Measurements from ENCODE around the gene TCAIM. TPM values are rescaled to one million over a fixed set of nuclear protein-coding genes. Genes with fewer than 3 reads are reported as not detected.

TCAIM gene
- total RNA-seq, 1 experiment from 2014 or later: 23.8 TPM

DNA sequence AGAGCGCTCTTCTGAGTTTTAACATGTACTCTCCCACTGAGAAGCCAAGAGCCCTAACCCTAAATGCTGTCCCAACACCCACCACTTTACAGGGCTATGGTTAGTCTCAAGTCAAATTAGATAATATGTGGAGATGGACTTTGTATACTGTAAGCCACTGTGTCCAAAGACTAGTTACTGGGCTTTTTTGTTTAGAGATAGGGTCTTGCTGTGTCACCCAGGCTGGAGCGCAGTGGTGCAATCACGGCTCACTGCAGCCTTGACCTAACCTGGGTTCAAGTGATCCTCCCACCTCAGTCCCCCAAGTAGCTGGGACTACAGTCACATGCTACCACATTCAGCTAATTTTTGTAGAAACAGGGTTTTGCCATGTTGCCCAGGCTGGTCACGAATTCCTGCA is 115.7 kb downstream of the TCAIM start:
- no CpG with 5 or more reads among the region's 4 CpGs for WGBS (ENCODE audit: extremely low coverage, insufficient read length, low lambda C conversion rate)

More for the DNA sequence above, 115.7 kb downstream of the TCAIM start:
- Mint-ChIP-seq H3K9me3 (no peaks in the 10 kb centered on the region), H3K27ac (no peak overlapping the region), H3K4me3 (no peak overlapping the region), H3K4me1 (no peaks in the 10 kb centered on the region), H3K27me3 (ENCODE audit: low read depth) (no peaks in the 10 kb centered on the region), H3K36me3 (ENCODE audit: insufficient read depth in 1 of 3, low read depth in 3 of 3) (peaks cover 35 to 69% (median 66%) of the 10 kb centered on the region in 3 experiments; a peak in 6 of 7 replicates)
- Histone ChIP-seq H2BK15ac (ENCODE audit: low read depth, low read length) (no peak overlapping the region), H3K4ac (ENCODE audit: low read depth, low read length) (no peak overlapping the region), H3K9me3 (ENCODE audit: control insufficient read depth, low read depth, low read length) (no peaks in the 10 kb centered on the region), H4K8ac (replicated peaks; ENCODE audit: insufficient read length, low read depth, low read length) (no peak overlapping the region), H2BK12ac (ENCODE audit: insufficient read length, low read depth, low read length) (no peak overlapping the region), H3K18ac (ENCODE audit: insufficient read length, low read depth, low read length) (no peak overlapping the region), H3K56ac (ENCODE audit: insufficient read length, low read depth, low read length) (no peak overlapping the region), H3K79me1 (ENCODE audit: insufficient read depth, low read depth, low read length, poor library complexity, severe bottlenecking) (no peaks in the 10 kb centered on the region), H4K20me1 (ENCODE audit: control insufficient read depth, insufficient read depth, insufficient read length) (no peaks in the 10 kb centered on the region), H3K27me3 (ENCODE audit: insufficient read depth, low read length) (no peaks in the 10 kb centered on the region), H2AFZ (ENCODE audit: low read length) (no peak overlapping the region), H3K4me2 (ENCODE audit: insufficient read depth, insufficient read length, low read length) (no peak overlapping the region), H2BK20ac (ENCODE audit: low read depth, low read length, poor library complexity, severe bottlenecking) (no peak overlapping the region), H3K9ac (ENCODE audit: extremely low read depth, insufficient read length, low read length) (no peak overlapping the region), H4K5ac (ENCODE audit: insufficient read length, low read depth, low read length) (no peak overlapping the region), H3K14ac (ENCODE audit: insufficient read depth, low read length) (no peak overlapping the region), H3K23me2 (ENCODE audit: insufficient read length, low read depth, low read length, poor library complexity, severe bottlenecking) (no peaks in the 10 kb centered on the region), H3K4me1 (ENCODE audit: insufficient read depth, low read length) (no peaks in the 10 kb centered on the region), H2AK5ac (ENCODE audit: insufficient read length, low read length) (no peak overlapping the region), H3T11ph (ENCODE audit: low read length) (no peak overlapping the region), H3K23ac (ENCODE audit: insufficient read length, low read depth, low read length) (no peak overlapping the region), H3K27ac (ENCODE audit: insufficient read length, low read depth, low read length) (no peak overlapping the region), H2BK120ac (ENCODE audit: low read depth, low read length, poor library complexity, severe bottlenecking) (no peak overlapping the region), H2BK5ac (ENCODE audit: insufficient read length, low read length) (no peak overlapping the region), H4K91ac (ENCODE audit: insufficient read length, low read depth, low read length) (no peak overlapping the region), H3K79me2 (ENCODE audit: insufficient read depth, low read length) (no peaks in the 10 kb centered on the region)
- no peak for DNase-seq
- TF ChIP-seq, protein P1, sequence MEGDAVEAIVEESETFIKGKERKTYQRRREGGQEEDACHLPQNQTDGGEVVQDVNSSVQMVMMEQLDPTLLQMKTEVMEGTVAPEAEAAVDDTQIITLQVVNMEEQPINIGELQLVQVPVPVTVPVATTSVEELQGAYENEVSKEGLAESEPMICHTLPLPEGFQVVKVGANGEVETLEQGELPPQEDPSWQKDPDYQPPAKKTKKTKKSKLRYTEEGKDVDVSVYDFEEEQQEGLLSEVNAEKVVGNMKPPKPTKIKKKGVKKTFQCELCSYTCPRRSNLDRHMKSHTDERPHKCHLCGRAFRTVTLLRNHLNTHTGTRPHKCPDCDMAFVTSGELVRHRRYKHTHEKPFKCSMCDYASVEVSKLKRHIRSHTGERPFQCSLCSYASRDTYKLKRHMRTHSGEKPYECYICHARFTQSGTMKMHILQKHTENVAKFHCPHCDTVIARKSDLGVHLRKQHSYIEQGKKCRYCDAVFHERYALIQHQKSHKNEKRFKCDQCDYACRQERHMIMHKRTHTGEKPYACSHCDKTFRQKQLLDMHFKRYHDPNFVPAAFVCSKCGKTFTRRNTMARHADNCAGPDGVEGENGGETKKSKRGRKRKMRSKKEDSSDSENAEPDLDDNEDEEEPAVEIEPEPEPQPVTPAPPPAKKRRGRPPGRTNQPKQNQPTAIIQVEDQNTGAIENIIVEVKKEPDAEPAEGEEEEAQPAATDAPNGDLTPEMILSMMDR (conservative IDR thresholded peaks at IDR 0.05): no peak

Measured in H9 (cell line).